IPS-18c (cell line): ENCODE measurements around the gene CNTNAP2.

Experiments
- H3K4me3 ChIP-seq: 2 replicates; pipeline ENCODE4 v1.7.0; 2013; ENCODE audit warnings: low read depth, mild to moderate bottlenecking, low read length, moderate library complexity; ENCODE audit not compliant: insufficient read depth
- H3K9me3 ChIP-seq: one replicate; pipeline ENCODE4 v1.6.1; 2013; ENCODE audit warnings: mild to moderate bottlenecking, low read length, moderate library complexity; ENCODE audit not compliant: control insufficient read depth, insufficient read depth

Gene CNTNAP2

DNA sequence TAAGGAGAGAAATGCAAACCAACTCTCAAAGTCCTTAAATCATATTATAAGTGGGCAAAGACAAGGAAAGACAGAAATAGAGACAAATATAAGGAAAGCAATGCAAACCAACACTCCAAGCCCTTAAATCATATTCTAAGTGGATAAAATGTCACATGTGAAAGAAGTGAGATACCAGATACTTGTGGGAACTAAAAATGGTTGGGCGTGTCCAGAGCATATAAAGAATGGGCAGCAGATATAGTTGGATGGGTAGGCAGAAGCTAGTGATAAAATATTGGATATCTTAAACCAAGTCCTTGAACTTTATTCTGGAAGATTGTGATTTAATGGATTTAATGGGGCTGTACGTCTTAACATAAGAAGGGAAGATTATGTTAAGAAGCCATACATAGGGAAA is 1408.7 kb downstream of the CNTNAP2 start:
- H3K9me3 ChIP-seq = no peaks in the 10 kb centered on the region
- no peak overlapping the region for H3K4me3 ChIP-seq

DNA sequence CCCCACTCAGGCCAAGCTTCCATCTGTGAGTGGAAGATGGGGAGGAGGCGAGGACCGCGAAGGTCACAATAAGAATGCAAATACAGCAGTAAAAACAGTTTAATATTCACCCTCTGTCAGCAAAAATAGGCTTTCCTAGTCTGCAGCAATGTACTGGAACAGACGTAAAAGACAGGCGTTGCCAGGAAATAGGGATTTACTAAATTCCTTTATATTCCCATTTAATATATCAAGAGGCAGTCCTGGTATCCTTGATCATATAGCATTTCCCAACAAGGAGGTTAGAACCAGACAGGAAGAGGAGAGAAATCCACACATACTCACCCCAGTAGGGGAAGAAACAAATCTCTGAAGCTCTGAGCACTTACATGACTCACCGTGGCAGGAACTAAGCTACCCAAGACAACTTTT is 1419.1 kb downstream of the CNTNAP2 start:
- Histone ChIP-seq H3K4me3 (no peak overlapping the region), H3K9me3 (no peaks in the 10 kb centered on the region)

DNA sequence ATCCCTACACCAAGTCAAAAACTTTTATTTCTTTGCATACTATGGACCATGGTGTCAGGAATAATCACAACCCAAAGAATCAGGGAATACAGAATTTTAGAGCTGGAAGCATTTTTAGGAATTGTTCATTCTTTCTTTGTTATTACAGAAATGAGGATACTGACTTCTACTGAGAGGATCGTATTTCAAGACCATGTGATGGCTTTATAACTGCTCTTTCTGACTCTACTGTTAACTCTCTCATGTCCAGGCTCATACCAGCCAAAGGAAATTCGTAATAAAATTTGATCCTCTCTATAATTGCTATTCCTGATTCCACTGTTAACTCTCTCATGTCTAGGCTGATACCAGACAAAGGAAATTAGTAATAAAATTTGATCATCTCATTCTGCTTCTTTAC is 1423.1 kb downstream of the CNTNAP2 start:
- Histone ChIP-seq H3K4me3 (no peak overlapping the region), H3K9me3 (peaks cover 2% of the 10 kb centered on the region)

DNA sequence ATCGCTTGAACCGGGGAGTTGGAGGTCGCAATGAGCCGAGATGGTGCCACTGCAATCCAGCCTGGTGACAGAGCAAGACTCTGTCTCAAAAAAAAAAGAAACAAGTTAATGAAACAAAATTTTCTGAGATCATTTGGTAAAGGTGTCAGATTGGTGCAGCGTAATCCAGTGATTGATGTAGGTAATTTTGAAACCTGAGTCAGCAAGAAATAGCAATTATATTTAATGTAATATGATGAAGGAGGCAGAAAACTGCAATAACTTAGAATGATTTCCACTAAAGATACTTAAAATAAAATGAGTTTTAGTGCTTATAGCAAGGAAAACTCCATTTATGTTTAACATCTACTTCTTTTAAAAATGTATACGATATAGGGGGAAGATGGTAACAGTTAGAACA is 1424.1 kb downstream of the CNTNAP2 start:
- peaks cover 2% of the 10 kb centered on the region for H3K9me3 ChIP-seq

DNA sequence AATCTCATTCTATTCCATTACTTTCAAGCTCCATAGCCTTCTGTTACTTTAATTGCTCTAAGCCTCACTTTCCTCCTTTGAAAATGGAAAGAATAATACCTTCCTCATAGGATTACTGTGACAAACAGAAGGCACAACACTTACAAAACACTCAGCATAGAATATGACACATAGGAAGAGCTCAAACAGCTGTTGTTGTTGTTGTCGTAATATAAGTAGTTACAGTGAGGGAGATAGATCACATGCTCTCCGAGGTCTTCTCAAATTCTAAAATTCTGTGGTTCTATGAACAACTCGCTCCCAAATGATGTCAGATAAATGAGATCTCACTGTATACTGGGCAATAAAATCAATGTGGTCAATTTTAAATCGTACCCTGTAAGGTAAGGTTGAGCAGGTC is 1424.7 kb downstream of the CNTNAP2 start:
- Histone ChIP-seq H3K4me3 (no peak overlapping the region), H3K9me3 (peaks cover 2% of the 10 kb centered on the region)

More for the DNA sequence above, 1424.1 kb downstream of the CNTNAP2 start:
- no peak overlapping the region for H3K4me3 ChIP-seq

- Histone ChIP-seq H3K9me3 (peaks cover 2% of the 10 kb centered on the region), H3K4me3 (no peak overlapping the region)
Observed at GRCh38 chr7:147547252-147547897, 1430.8 kb downstream of the CNTNAP2 start.

DNA sequence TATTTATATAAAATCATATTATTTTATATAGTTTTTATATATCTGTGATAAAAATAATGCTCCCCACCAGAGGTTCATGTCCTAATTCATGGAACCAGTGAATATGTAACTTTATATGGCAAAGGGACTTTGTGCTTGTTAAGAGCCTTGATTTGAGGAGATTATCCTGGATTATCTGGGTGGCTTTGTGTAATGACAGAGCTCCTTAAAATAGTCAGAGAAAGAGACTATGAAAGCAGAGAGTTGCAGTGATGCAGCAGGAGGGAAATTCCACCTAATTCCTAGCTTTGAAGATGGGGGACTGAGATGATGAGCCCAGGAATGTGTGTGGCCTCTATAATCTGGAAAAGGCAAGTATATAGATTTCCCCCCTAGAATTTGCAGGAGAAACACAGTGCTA is 1439.7 kb downstream of the CNTNAP2 start:
- no peak overlapping the region for H3K4me3 ChIP-seq
- no peaks in the 10 kb centered on the region for H3K9me3 ChIP-seq

DNA sequence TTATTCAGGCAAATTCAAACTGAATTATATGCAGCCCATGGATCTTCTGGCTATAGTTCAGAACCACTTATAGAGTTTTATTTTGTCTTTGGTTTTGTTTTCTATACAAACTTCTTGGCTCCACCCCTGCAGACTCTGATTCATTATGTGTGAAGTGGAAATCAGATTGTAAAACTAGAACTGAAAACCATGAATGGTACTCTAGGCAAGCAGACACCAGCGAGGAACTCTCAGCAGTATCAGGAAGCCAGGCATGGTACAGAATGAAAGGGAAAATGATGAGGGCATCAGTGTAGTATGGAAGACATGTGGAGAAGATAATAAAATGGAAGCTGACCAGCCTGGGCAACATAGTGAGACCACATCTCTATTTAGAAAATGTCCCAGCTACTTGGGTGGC is 1447.1 kb downstream of the CNTNAP2 start:
- Histone ChIP-seq H3K9me3 (no peaks in the 10 kb centered on the region), H3K4me3 (no peak overlapping the region)

DNA sequence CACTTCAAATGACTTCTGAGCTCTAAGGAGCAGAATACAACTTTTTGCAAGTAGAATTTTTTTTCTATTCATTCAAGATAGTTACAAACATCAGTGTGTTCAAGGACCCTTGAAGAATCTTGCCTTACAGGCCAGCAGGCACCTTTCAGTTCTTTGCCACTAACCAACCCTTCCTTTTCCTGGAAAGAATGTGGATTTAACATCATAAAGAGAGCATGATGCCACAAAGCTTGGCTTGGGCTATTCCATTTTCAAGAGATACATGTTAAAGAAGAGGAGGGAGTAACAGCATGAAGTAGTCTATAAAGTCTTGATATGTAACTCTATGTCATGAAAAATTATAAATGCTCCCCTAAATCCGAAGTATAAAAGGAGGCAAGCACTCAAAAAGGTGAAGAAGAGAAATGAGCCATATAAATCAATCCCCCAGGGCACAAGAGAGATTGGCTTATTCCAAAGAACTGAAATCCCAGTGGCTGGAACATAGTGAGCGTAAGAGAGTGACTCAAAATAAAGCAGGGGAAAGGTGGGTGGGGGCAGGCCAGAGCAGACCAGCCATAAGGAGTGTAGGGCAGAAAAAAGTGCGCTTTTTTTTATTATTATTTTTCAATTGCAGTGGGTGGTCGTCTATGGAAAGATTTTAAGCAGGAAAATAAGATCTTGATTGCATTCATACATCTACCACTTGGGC is 1448.3 kb downstream of the CNTNAP2 start:
- H3K9me3 ChIP-seq = no peaks in the 10 kb centered on the region
- H3K4me3 ChIP-seq = no peak overlapping the region

DNA sequence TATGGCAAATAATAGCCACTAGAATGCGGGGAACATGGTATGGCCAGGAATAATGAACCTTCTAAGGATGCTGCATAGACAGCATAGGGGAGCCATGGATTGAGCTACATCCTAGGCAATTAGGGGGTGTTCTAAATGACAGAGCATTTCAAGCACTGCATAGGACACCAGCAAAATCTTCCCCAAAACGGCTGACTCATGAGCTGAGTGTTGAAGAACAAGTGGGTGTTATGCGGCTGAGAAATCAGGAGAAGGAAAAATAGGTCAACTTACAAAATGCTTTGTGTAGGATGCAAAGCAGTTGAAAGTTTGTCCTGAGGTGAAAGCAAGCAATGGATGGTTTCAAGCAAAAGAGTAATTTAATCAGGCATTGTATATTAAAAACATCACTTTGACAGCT is 1450.4 kb downstream of the CNTNAP2 start:
- no peak overlapping the region for H3K4me3 ChIP-seq
- H3K9me3 ChIP-seq = no peaks in the 10 kb centered on the region

DNA sequence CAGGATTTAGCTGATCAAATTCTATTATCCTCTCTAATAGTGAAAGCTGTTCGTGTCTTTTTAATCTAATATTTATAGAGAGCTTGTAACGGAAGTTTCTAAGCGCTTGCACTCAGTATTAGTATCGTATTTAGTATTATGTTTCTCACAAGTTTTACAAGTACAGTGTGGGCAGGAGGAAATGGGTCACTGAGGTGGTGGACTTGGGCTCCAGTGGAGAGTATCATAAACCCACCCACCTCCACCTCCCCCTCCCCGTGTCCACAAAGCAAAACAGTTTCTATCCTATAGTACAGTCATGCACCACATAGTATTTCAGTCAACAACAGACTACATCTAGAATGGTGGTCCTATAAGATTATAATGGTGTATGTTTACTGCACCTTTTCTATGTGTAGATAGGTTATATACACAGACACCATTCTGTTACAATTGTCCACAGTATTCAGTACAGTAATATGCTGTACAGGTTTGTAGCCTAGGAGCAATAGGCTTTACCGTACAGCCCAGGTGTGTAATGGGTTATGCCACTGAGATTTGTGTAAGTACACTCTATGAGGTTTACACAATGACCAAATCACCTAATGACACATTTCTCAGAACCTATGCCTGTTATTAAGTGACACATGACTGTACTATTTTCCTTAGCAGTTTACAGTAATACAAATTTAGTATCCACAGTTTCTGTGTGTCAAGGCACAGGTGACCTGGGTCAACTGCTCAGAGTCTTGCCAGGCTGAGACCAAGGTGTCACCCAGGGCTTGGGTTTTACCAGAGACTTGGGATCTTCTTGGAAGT is 1452.7 kb downstream of the CNTNAP2 start:
- H3K4me3 ChIP-seq = no peak overlapping the region
- no peaks in the 10 kb centered on the region for H3K9me3 ChIP-seq

DNA sequence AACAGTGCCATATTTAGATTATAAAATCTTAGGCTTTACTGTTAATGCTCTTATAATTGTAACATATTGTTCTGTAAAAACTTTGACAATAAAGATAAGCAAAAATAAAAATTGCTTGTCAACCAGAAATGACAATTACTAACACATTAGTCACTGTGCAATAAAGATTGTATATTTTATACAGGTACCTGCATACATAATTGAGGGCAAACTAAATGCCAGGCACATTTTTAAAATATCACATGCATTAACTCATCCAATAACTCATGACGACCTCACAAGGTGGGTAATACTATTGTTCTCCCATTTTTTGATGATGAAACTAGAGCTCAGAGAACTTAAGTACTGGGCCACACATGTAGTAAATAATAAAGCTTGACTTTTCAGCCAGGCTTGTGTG is 1453.8 kb downstream of the CNTNAP2 start:
- Histone ChIP-seq H3K9me3 (no peaks in the 10 kb centered on the region), H3K4me3 (no peak overlapping the region)

GRCh38 chr7:147571436-147572185 is 1455.0 kb downstream of the CNTNAP2 start:
- Histone ChIP-seq H3K9me3 (no peaks in the 10 kb centered on the region), H3K4me3 (no peak overlapping the region)

- H3K4me3 ChIP-seq = no peak overlapping the region
- H3K9me3 ChIP-seq = no peaks in the 10 kb centered on the region
Observed at GRCh38 chr7:147578196-147578595, 1461.6 kb downstream of the CNTNAP2 start.

DNA sequence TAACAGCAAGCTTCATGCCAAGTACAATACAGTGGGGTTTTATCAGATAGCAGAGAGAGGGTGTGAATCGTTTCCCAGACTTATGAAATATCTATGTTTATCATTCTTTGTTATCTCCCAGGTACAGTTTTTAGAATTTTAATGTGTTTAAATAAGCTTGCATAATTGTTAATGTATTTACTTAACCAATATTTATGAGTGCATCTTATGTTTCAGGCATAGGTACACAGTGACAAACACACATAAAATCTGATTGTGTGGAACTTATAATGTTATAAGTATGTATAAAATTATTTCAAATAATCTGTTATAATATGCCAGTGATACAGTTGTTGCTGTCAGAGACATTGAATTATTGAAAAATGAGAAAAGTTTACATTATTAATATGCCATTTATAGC is 1462.5 kb downstream of the CNTNAP2 start:
- Histone ChIP-seq H3K9me3 (no peaks in the 10 kb centered on the region), H3K4me3 (no peak overlapping the region)

- no peaks in the 10 kb centered on the region for H3K9me3 ChIP-seq
- no peak overlapping the region for H3K4me3 ChIP-seq
Observed at GRCh38 chr7:147584771-147585193, 1468.2 kb downstream of the CNTNAP2 start.

GRCh38 chr7:147586110-147586509 is 1469.5 kb downstream of the CNTNAP2 start:
- H3K9me3 ChIP-seq = no peaks in the 10 kb centered on the region
- no peak overlapping the region for H3K4me3 ChIP-seq
